ENCODE data around the gene EPHA1.
"Not testable (repeated sequence)": the region's sequence is repeated elsewhere in the genome, so short reads cannot be mapped to it uniquely, and the experiment has no call there.

The EPHA1 gene

GRCh38 chr7:143392875-143393266 lies 15.8 kb downstream of the EPHA1 start:
- in situ Hi-C loops (cut with HindIII; ENCODE audit: low sequenced_read_pairs): no loop called here
- no peak for DNase-seq (ENCODE audit: low read depth, low spot score)
- no peak overlapping the region for H3K4me3 ChIP-seq (ENCODE audit: low read depth, low read length)
- TF ChIP-seq, protein P1, sequence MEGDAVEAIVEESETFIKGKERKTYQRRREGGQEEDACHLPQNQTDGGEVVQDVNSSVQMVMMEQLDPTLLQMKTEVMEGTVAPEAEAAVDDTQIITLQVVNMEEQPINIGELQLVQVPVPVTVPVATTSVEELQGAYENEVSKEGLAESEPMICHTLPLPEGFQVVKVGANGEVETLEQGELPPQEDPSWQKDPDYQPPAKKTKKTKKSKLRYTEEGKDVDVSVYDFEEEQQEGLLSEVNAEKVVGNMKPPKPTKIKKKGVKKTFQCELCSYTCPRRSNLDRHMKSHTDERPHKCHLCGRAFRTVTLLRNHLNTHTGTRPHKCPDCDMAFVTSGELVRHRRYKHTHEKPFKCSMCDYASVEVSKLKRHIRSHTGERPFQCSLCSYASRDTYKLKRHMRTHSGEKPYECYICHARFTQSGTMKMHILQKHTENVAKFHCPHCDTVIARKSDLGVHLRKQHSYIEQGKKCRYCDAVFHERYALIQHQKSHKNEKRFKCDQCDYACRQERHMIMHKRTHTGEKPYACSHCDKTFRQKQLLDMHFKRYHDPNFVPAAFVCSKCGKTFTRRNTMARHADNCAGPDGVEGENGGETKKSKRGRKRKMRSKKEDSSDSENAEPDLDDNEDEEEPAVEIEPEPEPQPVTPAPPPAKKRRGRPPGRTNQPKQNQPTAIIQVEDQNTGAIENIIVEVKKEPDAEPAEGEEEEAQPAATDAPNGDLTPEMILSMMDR (IDR thresholded peaks at IDR 0.05; ENCODE audit: low read depth, low read length): no peak

DNA sequence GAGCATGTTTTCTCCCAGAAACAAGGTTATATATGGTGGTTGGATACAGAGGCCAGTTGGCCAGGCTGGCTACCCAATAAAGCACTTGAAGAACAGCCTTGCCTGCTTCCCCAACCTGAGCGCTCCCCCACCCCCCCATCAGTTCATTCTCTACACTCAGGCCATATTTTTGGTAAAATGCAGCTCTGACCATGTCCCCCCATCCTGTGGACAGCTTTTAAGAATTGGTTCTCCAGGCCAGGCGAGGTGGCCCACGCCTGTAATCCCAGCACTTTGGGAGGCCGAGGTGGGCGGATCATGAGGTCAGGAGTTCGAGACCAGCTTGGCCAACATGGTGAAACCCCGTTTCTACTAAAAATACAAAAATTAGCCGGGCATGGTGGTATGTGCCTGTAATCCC lies 16.2 kb downstream of the EPHA1 start:
- DNase-seq (ENCODE audit: low read depth, low spot score); H3K4me3 ChIP-seq (ENCODE audit: low read depth, low read length); in situ Hi-C loops (cut with HindIII; ENCODE audit: low sequenced_read_pairs): not testable (repeated sequence)

- in situ Hi-C loops (cut with HindIII; ENCODE audit: low sequenced_read_pairs): no loop called here
- no peak overlapping the region for H3K4me3 ChIP-seq (ENCODE audit: low read depth, low read length)
- peak; percentile 81 for DNase-seq (ENCODE audit: low read depth, low spot score)
- TF ChIP-seq, protein P1 (IDR thresholded peaks at IDR 0.05; ENCODE audit: low read depth, low read length): no peak
These were observed 16.9 kb downstream of the EPHA1 start for GRCh38 chr7:143391462-143392404.

GRCh38 chr7:143390773-143391317 lies 17.8 kb downstream of the EPHA1 start:
- no peak for DNase-seq (ENCODE audit: low read depth, low spot score)
- in situ Hi-C loops (cut with HindIII; ENCODE audit: low sequenced_read_pairs): no loop called here
- no peak overlapping the region for H3K4me3 ChIP-seq (ENCODE audit: low read depth, low read length)
- TF ChIP-seq, protein P1 (IDR thresholded peaks at IDR 0.05; ENCODE audit: low read depth, low read length): no peak

GRCh38 chr7:143390104-143390772 lies 18.4 kb downstream of the EPHA1 start:
- H3K4me3 ChIP-seq (ENCODE audit: low read depth, low read length): no peak overlapping the region
- DNase-seq (ENCODE audit: low read depth, low spot score): no peak
- in situ Hi-C loops (cut with HindIII; ENCODE audit: low sequenced_read_pairs): no loop called here
- TF ChIP-seq, protein P1 (IDR thresholded peaks at IDR 0.05; ENCODE audit: low read depth, low read length): no peak

DNA sequence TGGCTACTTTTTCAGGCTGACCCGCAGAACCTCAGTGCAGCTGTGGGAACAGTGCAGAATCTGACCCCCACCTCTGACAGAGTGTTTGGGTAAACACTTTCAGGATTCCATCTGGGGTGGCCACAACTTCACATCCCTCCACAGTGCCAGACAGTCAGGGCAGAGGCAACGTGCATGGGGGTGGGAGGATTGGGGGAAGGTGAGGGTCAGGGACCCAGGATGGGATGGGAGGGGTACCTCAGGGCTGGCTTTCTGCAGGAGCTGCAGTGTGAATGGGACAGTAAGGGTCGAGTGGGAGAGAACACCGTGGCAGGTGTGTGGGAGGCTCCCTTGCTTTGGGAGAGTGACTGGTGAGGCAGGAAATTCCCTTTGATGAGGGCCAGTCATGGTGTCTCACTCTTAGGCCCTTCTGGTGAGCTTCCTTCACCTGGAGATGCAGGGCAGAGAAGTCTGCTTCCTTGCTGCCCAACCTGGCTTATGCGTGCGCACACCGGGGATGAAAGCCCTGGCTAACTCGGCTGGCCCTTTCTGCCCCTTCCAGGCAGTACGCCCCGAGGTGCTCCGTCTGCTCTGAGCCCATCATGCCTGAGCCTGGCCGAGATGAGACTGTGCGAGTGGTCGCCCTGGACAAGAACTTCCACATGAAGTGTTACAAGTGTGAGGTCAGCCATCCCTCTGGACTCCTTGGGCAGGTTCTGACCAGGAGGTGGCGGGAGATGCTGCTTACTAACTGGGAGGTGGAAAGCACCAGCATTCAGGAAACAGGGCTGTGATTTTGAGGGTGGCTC lies 19.1 kb downstream of the EPHA1 start:
- in situ Hi-C loops (cut with HindIII; ENCODE audit: low sequenced_read_pairs): no loop called here
- no peak overlapping the region for H3K4me3 ChIP-seq (ENCODE audit: low read depth, low read length)
- TF ChIP-seq, protein P1 (IDR thresholded peaks at IDR 0.05; ENCODE audit: low read depth, low read length): no peak
- no peak for DNase-seq (ENCODE audit: low read depth, low spot score)
